Progenitor cell of endocrine pancreas (in vitro differentiated cells): ENCODE data around the gene GADL1. TPM values are rescaled to one million over a fixed set of nuclear protein-coding genes. Genes with fewer than 3 reads are reported as not detected.

ENCODE experiments used
- DNase-seq: peaks from one replicate; pipeline ENCODE4 v3.0.0; 2021; ENCODE audit warnings: low spot score; ENCODE audit not compliant: unreplicated experiment
- H3K27ac Mint-ChIP-seq: 2 replicates; pipeline ENCODE4 v1.8.0; 2021; ENCODE audit warnings: mild to moderate bottlenecking, moderate library complexity, mixed read lengths
- H3K27me3 Mint-ChIP-seq: 2 replicates; pipeline ENCODE4 v1.8.0; 2021; ENCODE audit warnings: mixed read lengths
- H3K36me3 Mint-ChIP-seq: 2 replicates; pipeline ENCODE4 v1.8.0; 2022; ENCODE audit warnings: mixed read lengths; ENCODE audit not compliant: insufficient read depth
- H3K4me1 Mint-ChIP-seq: 2 replicates; pipeline ENCODE4 v1.8.0; 2021; ENCODE audit warnings: low read depth, mixed read lengths
- H3K4me3 Mint-ChIP-seq: 2 replicates; pipeline ENCODE4 v1.8.0; 2021; ENCODE audit warnings: low read depth, mild to moderate bottlenecking, moderate library complexity, mixed read lengths
- H3K9me3 Mint-ChIP-seq: 2 replicates; pipeline ENCODE4 v1.8.0; 2021; ENCODE audit warnings: low read depth, mixed read lengths
- total RNA-seq: library from RNA; stranded (reverse); gene quantifications from 2 replicates; pipeline ENCODE4 v1.2.1, GENCODE V29; 2021
- TF ChIP-seq, protein P1 (sequence below): fragments of 200-600 bp; sonication (generic); IDR thresholded peaks from one replicate; pipeline ENCODE4 v1.5.0; 2021; ENCODE audit warnings: antibody characterized with exemption, mild to moderate bottlenecking; ENCODE audit not compliant: unreplicated experiment

The GADL1 gene
- total RNA-seq, 1 donor from 2014 or later = 1.9 TPM

- no peak overlapping the region for H3K4me3 Mint-ChIP-seq
- DNase-seq = no peak
- no peaks in the 10 kb centered on the region for H3K9me3 Mint-ChIP-seq
These were observed 202.5 kb downstream of the GADL1 start for GRCh38 chr3:30691944-30692343.

GRCh38 chr3:30691249-30691880 lies 203.1 kb downstream of the GADL1 start:
- Mint-ChIP-seq H3K4me1 (peaks cover 22% of the 10 kb centered on the region), H3K27ac (no peak overlapping the region), H3K9me3 (no peaks in the 10 kb centered on the region), H3K4me3 (no peak overlapping the region), H3K27me3 (no peaks in the 10 kb centered on the region), H3K36me3 (peaks cover 33% of the 10 kb centered on the region)
- DNase-seq = no peak
- TF ChIP-seq, protein P1, sequence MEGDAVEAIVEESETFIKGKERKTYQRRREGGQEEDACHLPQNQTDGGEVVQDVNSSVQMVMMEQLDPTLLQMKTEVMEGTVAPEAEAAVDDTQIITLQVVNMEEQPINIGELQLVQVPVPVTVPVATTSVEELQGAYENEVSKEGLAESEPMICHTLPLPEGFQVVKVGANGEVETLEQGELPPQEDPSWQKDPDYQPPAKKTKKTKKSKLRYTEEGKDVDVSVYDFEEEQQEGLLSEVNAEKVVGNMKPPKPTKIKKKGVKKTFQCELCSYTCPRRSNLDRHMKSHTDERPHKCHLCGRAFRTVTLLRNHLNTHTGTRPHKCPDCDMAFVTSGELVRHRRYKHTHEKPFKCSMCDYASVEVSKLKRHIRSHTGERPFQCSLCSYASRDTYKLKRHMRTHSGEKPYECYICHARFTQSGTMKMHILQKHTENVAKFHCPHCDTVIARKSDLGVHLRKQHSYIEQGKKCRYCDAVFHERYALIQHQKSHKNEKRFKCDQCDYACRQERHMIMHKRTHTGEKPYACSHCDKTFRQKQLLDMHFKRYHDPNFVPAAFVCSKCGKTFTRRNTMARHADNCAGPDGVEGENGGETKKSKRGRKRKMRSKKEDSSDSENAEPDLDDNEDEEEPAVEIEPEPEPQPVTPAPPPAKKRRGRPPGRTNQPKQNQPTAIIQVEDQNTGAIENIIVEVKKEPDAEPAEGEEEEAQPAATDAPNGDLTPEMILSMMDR = no peak

More at GRCh38 chr3:30691944-30692343, 202.5 kb downstream of the GADL1 start:
- Mint-ChIP-seq H3K27me3 (no peaks in the 10 kb centered on the region), H3K4me1 (peaks cover 22% of the 10 kb centered on the region), H3K36me3 (peaks cover 29% of the 10 kb centered on the region), H3K27ac (no peak overlapping the region)
- TF ChIP-seq, protein P1 = no peak

DNA sequence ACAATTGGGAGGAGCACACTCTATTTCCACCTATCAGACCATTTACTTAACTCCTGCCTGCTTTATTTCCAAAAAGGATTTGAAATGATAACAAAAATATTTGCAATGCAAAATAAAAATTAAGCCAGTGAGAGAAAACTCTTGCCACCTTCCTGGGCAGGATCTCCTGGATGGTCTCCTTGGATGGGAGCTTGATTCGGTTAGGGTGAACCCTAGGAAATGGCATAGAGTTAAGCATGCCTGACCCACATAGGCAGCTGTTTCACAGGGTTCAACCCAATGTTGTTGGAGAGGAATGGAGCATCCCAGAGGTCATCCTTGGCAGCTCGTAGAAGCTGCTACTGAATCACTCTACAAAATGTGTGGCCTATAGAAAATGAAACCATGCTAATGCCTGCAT lies 204.3 kb downstream of the GADL1 start:
- Mint-ChIP-seq H3K36me3 (peaks cover 33% of the 10 kb centered on the region), H3K27me3 (no peaks in the 10 kb centered on the region), H3K27ac (no peak overlapping the region), H3K9me3 (no peaks in the 10 kb centered on the region), H3K4me1 (peaks cover 22% of the 10 kb centered on the region), H3K4me3 (no peak overlapping the region)
- TF ChIP-seq, protein P1 = no peak
- DNase-seq = no peak

DNA sequence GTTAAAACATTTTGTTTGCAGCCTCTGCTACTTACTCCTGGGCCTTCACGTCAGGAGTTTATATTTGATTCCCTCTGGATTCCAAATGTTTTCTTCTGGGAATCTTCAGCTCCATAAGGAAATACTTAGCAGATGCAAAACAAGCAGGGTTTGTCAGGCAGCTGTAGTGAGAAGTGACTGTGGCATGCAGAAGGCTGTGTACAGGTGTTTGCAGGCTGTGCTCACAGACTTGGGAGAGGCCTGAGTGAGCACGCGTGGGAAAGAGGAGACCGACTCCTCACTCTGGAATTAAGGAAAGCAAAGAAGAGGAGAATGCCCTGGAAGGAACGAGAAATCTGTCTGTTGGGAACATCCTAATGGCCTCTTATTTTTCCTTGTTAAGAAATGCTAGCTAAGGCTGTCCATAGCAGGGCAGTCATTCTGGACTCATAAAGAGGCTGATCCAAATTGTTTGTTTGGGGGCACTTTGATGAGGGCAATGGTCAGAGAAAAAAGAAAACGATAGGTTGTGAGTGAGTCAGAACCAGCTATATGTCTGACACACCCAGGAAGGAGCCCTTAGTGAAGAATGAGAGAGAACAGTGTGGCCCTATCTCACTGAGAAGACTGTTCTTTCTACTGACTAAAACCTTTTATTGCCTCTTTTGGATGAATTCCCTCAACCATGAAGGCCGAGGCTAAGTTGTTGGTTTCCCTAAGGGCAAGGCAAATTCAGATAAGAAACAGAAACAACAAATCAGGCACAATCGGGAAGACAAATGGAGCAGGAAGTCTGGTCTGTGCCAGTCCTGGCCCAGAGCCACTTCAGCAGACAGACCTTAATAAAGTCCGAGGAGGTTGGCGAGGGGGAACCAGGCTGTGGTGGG lies 205.5 kb downstream of the GADL1 start:
- Mint-ChIP-seq H3K4me3 (no peak overlapping the region), H3K36me3 (peaks cover 30% of the 10 kb centered on the region), H3K9me3 (no peaks in the 10 kb centered on the region), H3K27me3 (no peaks in the 10 kb centered on the region), H3K27ac (peak overlapping the region; percentile 23), H3K4me1 (peaks cover 22% of the 10 kb centered on the region)
- TF ChIP-seq, protein P1 = no peak
- no peak for DNase-seq

DNA sequence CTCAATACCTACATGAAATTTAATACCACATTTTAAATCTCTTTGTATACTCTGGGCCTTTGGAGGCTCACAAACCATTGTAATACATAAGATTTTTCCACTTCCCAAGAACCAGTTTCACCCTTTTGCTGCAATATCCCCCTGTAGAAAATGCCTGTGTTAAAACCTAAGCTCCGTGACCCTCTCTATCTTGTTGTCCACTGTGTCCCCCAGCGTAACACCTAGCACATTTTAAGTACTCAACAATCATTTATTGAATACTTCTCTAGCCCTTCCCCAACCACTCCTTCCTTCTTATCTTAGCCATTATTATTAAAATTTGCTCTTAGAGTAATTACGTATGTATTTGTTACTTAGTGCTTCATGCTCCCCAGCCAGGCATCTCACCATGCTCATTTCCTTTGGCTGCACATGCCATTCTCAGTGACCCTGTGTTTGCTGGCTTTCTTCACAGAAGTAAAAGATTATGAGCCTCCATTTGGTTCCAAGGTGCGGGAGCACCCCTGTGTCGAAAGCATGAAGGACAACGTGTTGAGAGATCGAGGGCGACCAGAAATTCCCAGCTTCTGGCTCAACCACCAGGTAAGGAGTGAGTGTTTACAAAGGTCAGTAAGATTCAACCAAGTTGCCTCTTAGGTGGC lies 206.4 kb downstream of the GADL1 start:
- TF ChIP-seq, protein P1 = no peak
- Mint-ChIP-seq H3K27ac (no peak overlapping the region), H3K9me3 (no peaks in the 10 kb centered on the region), H3K36me3 (peaks cover 33% of the 10 kb centered on the region), H3K4me1 (peaks cover 19% of the 10 kb centered on the region), H3K27me3 (no peaks in the 10 kb centered on the region), H3K4me3 (no peak overlapping the region)
- no peak for DNase-seq
